IgD-negative memory B cell (primary cell): Measurements from ENCODE around the gene TNFAIP2. TPM values are rescaled to one million over a fixed set of nuclear protein-coding genes. Genes with fewer than 3 reads are reported as not detected.

ENCODE experiments used
- H3K27ac Mint-ChIP-seq, 3 donors: one replicate each; pipeline ENCODE4 v1.8.0; 2020 to 2022; ENCODE audit warnings: mild to moderate bottlenecking in 3 of 3, mixed read lengths in 3 of 3, moderate library complexity in 1 of 3
- H3K27me3 Mint-ChIP-seq: one replicate; pipeline ENCODE4 v1.8.0; 2021; ENCODE audit warnings: mixed read lengths
- H3K36me3 Mint-ChIP-seq: one replicate; pipeline ENCODE4 v1.8.0; 2020; ENCODE audit warnings: mild to moderate bottlenecking, mixed read lengths
- H3K4me1 Mint-ChIP-seq, 3 donors: one replicate each; pipeline ENCODE4 v1.8.0; 2020 to 2022; ENCODE audit warnings: mixed read lengths in 3 of 3, mild to moderate bottlenecking in 1 of 3
- H3K4me3 Mint-ChIP-seq, 4 donors: one replicate each; pipeline ENCODE4 v1.8.0; 2020 to 2022; ENCODE audit warnings: mild to moderate bottlenecking in 4 of 4, mixed read lengths in 4 of 4, moderate library complexity in 3 of 4
- H3K9me3 Mint-ChIP-seq, 3 donors: one replicate each; pipeline ENCODE4 v1.8.0; 2020 to 2021; ENCODE audit warnings: mixed read lengths in 3 of 3, mild to moderate bottlenecking in 1 of 3
- polyA plus RNA-seq: library from polyadenylated mRNA; unstranded; fragments of 300-500 nt; fragmentation: Illumina TruSeq; gene quantifications from one replicate; pipeline ENCODE4 v1.2.3, GENCODE V29; 2021

Gene TNFAIP2, protein sequence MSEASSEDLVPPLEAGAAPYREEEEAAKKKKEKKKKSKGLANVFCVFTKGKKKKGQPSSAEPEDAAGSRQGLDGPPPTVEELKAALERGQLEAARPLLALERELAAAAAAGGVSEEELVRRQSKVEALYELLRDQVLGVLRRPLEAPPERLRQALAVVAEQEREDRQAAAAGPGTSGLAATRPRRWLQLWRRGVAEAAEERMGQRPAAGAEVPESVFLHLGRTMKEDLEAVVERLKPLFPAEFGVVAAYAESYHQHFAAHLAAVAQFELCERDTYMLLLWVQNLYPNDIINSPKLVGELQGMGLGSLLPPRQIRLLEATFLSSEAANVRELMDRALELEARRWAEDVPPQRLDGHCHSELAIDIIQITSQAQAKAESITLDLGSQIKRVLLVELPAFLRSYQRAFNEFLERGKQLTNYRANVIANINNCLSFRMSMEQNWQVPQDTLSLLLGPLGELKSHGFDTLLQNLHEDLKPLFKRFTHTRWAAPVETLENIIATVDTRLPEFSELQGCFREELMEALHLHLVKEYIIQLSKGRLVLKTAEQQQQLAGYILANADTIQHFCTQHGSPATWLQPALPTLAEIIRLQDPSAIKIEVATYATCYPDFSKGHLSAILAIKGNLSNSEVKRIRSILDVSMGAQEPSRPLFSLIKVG
- not detected for polyA plus RNA-seq

- Mint-ChIP-seq H3K36me3 (peaks cover 2% of the 10 kb centered on the region), H3K27me3 (peaks cover 16% of the 10 kb centered on the region), H3K4me1 (peaks cover 3 to 5% (median 4%) of the 10 kb centered on the region in 3 donors), H3K4me3 (peak within 1 kb of the TSS; percentile 20 to 82 (median 62)), H3K9me3 (no peaks in the 10 kb centered on the region), H3K27ac (peak within 1 kb of the TSS in 1 of 3 donors; percentile 72)
Measured at GRCh38 chr14:103122947-103123633, at the start of gene TNFAIP2. TNFAIP2 (plus strand) TSS chr14:103123461; CDS start chr14:103126458, 2,997 bp downstream.

DNA sequence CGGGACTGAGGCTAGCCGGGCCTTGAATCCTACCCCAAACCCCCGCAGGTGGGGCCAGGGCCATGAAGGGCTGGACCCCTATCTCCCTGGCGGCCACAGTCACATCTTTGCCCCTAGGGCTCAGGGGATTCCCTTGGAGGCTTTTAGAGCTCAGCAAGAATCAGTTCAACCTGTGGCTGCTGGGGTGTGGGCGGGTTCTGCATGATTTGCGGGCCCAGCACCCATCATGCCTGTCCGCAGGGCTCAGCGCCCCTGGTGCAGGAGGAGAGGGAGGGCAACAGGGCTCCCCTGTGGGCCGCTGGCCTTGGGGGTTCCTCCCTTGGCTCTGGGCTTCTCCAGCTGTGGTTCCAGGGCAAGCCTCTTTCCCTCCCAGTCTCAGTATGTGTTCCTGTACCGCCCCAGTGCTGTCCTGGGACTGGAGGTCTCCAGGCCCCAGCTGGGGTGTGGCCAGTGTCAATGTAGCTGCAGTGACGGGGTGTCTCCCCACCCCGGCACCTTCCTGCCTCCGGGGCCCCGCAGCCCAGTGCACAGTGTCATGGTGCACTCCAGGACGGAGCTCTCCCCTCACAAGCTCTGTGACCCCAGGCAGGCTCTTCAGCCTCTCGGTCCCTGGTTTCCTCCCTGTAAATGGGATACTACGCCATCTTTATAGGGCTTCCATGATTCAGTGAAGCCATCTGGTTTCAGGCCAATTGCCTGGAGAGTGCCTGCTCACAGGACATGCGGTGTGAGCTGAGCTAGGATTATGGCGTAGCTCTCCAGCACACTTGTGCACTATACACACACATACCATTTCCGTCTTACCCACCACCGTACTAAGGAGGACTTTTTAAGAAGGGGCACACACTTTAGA is 49.2 kb upstream of the TNFAIP2 start:
- peaks cover 3% of the 10 kb centered on the region for H3K36me3 Mint-ChIP-seq
- peaks cover 0 to 4% (median 0%) of the 10 kb centered on the region in 3 donors for H3K4me1 Mint-ChIP-seq
- H3K4me3 Mint-ChIP-seq, result peak overlapping the region in 2 of 4 donors; percentile 20 to 60
- H3K27ac Mint-ChIP-seq, result no peak overlapping the region
- peaks cover 2% of the 10 kb centered on the region for H3K27me3 Mint-ChIP-seq
- no peaks in the 10 kb centered on the region for H3K9me3 Mint-ChIP-seq

- peaks cover 1% of the 10 kb centered on the region for H3K27me3 Mint-ChIP-seq
- H3K9me3 Mint-ChIP-seq, result no peaks in the 10 kb centered on the region
- H3K4me3 Mint-ChIP-seq, result peak overlapping the region in 2 of 4 donors; percentile 39 to 62
Measured at GRCh38 chr14:103074729-103075367, 48.4 kb upstream of the TNFAIP2 start.

GRCh38 chr14:103078420-103078749 is 44.9 kb upstream of the TNFAIP2 start:
- Mint-ChIP-seq H3K4me3 (peak overlapping the region in 1 of 4 donors; percentile 30), H3K27me3 (no peaks in the 10 kb centered on the region), H3K27ac (no peak overlapping the region), H3K36me3 (no peaks in the 10 kb centered on the region), H3K4me1 (peaks cover 0 to 4% (median 0%) of the 10 kb centered on the region in 3 donors), H3K9me3 (no peaks in the 10 kb centered on the region)

More at GRCh38 chr14:103074729-103075367, 48.4 kb upstream of the TNFAIP2 start:
- Mint-ChIP-seq H3K27ac (no peak overlapping the region), H3K36me3 (peaks cover under 1% of the 10 kb centered on the region), H3K4me1 (peaks cover 0 to 4% (median 0%) of the 10 kb centered on the region in 3 donors)

DNA sequence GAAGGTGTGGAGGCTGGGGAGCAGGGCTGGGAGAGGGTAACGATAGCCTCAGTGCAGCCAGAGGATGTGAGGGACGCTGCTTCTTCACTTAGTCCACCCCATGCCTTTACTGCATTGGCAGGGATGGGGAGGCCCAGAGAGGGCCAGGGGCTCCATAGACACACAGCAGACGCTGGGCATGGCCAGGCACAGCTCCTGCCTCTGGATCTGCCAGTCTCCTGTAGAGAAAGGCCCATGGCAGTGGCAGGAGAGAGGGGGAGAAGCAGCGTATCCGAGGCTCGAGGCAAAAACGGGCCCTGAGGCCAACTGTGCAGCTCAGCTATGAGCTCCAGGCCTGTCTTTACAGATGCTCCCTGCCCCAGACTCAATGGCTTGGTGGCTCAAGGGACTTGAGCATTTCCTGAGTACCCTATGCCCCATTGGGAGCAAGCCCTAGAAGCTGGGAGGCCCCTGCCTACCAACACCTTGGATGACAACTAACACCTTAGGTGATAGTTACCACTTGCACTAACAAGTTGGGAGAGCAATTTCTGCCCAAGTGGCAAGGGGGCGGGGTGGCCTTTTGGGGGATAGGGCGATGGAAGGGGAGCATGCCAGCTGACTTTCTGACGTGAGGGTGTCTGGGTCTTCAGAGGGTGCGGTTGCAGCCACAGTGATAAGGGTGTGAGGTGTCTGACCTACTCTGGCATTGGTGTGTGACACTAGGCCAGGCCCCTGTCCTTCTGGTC is 44.2 kb upstream of the TNFAIP2 start:
- peaks cover 0 to 4% (median 0%) of the 10 kb centered on the region in 3 donors for H3K4me1 Mint-ChIP-seq
- no peak overlapping the region for H3K27ac Mint-ChIP-seq
- no peaks in the 10 kb centered on the region for H3K27me3 Mint-ChIP-seq
- no peak overlapping the region for H3K4me3 Mint-ChIP-seq
- H3K9me3 Mint-ChIP-seq, result no peaks in the 10 kb centered on the region
- H3K36me3 Mint-ChIP-seq, result no peaks in the 10 kb centered on the region

GRCh38 chr14:103081951-103082350 is 41.3 kb upstream of the TNFAIP2 start:
- Mint-ChIP-seq H3K36me3 (no peaks in the 10 kb centered on the region), H3K27me3 (peaks cover 7% of the 10 kb centered on the region), H3K27ac (no peak overlapping the region), H3K4me3 (no peak overlapping the region), H3K9me3 (no peaks in the 10 kb centered on the region), H3K4me1 (no peaks in the 10 kb centered on the region)

DNA sequence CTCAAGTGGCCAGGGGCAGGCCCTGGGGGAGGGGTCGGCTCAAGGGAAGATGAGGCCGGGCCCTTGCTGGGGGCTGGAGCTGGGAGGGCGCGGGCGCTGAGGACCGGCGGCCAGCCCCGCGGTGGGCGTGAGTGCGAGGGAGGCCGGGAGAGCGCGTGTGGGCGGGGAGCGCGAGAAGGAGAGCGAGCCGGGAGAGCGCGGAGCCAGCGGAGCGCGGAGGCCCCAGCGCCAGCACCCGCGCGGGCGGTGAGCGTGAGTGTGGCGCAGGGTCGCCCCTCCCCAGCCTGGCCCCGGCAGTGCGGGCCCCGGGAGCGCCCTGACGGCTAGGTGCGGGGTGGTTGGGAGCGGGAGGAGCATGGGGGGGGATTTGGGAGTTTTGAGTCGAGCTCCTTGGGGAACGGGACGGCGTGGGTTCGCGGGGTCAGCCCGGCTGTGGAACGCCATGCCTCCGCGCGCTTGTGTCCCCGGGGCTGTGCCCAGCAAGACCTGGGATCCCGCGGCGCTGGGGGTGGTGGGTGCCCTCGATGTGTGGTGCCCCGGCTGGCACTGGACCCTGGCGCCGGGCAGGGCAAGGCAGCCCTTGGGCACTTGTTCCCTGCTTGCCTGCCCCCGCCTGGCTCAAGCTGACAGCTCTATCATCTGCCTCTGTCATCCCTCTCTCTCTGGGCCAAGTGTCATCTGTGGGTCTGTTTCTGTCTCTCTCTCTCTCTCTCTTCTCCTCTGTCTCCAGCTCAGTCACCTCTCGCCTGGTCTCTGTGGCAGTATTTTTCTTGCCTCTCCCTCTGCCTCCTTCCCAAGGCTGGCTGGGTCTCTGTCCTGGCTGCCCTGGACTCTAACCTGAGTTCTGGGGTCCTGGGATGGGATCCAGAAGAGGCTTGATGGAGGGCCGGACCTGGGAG is 39.0 kb upstream of the TNFAIP2 start, which contains the start of gene LBHD2:
Gene LBHD2, plus strand, starts transcription at position 190 of the 899 bp plus-strand sequence. CDS start 1,803 bp downstream, outside the sequence.
- Mint-ChIP-seq H3K27me3 (peaks cover 7% of the 10 kb centered on the region), H3K4me1 (no peaks in the 10 kb centered on the region), H3K4me3 (no peak within 1 kb of the TSS), H3K36me3 (no peaks in the 10 kb centered on the region), H3K9me3 (no peaks in the 10 kb centered on the region), H3K27ac (no peak within 1 kb of the TSS)

DNA sequence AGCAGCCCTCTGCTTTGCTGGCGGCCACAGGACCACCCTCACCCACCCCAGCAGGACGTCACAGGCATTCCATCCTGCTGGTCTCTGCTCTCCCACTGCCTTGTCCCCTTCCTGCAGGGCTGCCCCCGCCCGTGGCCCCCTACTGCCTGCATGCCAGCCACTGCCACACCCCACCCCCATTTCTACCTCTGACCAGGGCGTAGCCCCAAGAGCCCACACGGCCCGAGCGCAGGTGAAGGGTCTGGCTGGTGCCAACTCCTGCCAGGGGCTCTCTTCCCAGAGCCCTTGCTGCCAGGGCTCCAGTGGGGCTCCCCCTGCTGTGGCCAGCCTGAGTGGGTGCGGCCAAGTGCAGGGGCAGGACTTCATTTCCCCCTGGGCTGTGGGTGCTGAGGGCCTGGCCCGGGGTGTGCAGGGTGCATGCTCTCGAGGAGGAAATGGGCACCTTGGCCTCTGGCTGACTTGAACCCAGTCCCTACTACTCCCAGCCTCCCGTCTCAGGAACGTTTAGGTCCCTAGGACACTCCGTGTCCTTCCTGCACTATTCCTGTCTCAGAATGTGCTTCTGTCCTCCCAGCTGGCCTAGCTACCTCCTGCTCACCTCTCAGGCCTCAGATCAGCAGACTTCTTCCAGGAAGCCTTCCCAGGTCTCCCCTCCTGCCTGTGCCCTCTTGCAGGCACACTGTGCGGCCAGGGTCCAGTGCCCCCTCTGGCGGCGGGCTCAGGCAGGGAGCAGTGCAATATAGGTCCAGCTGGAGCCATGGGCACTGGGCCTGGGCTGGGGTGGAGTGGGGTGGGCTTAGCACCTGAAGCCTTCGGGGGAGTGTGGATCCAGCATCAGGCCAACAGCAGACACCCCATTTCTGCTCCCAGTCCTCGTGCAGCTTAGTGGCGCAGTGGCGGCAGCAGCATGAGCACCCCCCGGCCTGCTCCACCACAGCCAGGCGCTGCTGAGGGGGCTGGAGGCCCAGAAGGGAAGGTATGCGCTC is 37.9 kb upstream of the TNFAIP2 start:
- H3K9me3 Mint-ChIP-seq, result no peaks in the 10 kb centered on the region
- no peak overlapping the region for H3K27ac Mint-ChIP-seq
- no peaks in the 10 kb centered on the region for H3K36me3 Mint-ChIP-seq
- peaks cover 7% of the 10 kb centered on the region for H3K27me3 Mint-ChIP-seq
- no peaks in the 10 kb centered on the region for H3K4me1 Mint-ChIP-seq
- H3K4me3 Mint-ChIP-seq, result peak overlapping the region in 1 of 4 donors; percentile 19

DNA sequence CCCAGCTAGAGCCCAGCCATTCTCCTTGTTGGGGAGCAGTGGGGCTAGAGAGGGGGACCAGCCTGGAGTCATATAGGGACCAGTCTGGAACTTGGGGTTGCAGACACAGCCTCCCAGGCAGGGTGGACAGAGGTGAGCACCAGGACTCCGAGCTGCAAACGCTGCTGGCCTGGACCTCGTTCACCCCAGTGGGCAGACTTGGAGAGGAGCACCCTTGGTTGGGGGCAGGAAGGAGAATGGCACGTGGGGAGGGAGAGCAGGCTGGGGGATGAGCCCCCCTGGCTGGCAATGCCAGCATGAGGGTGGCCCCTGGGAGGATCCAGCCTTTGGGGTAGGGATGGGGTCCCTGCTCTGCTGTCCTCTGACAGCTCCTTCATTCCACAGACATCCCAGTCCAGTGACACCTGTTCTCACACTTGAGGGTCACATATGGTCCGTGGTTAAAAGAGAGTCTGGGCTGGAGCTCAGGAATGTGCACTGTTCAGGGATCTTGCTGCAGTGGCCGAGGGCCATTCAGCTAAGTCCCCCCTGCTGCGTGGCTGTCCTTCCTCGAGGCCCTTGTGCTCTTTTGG is 36.4 kb upstream of the TNFAIP2 start:
- no peaks in the 10 kb centered on the region for H3K4me1 Mint-ChIP-seq
- H3K4me3 Mint-ChIP-seq, result peak overlapping the region in 1 of 4 donors; percentile 63
- H3K27ac Mint-ChIP-seq, result no peak overlapping the region
- peaks cover 7% of the 10 kb centered on the region for H3K27me3 Mint-ChIP-seq
- no peaks in the 10 kb centered on the region for H3K9me3 Mint-ChIP-seq
- no peaks in the 10 kb centered on the region for H3K36me3 Mint-ChIP-seq

GRCh38 chr14:103087343-103087835 is 35.9 kb upstream of the TNFAIP2 start:
- H3K4me1 Mint-ChIP-seq, result no peaks in the 10 kb centered on the region
- H3K4me3 Mint-ChIP-seq, result no peak overlapping the region
- H3K27me3 Mint-ChIP-seq, result peaks cover 7% of the 10 kb centered on the region
- no peaks in the 10 kb centered on the region for H3K9me3 Mint-ChIP-seq
- H3K27ac Mint-ChIP-seq, result no peak overlapping the region
- no peaks in the 10 kb centered on the region for H3K36me3 Mint-ChIP-seq

DNA sequence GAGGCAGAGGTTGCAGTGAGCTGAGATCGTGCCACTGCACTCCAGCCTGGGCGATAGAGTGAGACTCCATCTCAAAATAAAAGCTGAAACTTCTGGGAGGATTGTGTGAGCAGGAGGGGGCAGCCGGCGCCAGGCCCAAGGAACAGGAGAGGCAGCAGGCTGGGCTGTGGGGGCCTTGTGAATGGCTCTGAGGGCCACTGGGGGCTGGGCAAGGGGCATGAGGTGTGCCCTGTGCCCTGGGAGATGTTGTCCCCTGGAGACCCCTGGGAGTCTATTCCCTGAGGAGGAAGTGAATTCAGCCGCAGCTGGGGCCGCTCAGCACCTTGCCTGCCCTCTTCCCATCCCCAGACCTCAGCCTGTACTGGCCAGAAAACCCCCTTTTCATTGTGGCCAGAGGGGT is 34.3 kb upstream of the TNFAIP2 start:
- H3K9me3 Mint-ChIP-seq, result no peaks in the 10 kb centered on the region
- no peak overlapping the region for H3K27ac Mint-ChIP-seq
- no peaks in the 10 kb centered on the region for H3K36me3 Mint-ChIP-seq
- H3K27me3 Mint-ChIP-seq, result peaks cover 7% of the 10 kb centered on the region
- no peak overlapping the region for H3K4me3 Mint-ChIP-seq
- H3K4me1 Mint-ChIP-seq, result no peaks in the 10 kb centered on the region
